Measurements from ENCODE around the gene ZC3H7A. TPM values are rescaled to one million over a fixed set of nuclear protein-coding genes. Genes with fewer than 3 reads are reported as not detected.

Gene ZC3H7A
- total RNA-seq, 1 donor from 2014 or later = 66.5 TPM

GRCh38 chr16:11719762-11720161 lies 77.3 kb downstream of the ZC3H7A start:
- no peak for TF ChIP-seq CTCF (conservative IDR thresholded peaks at IDR 0.05)
- no peak for DNase-seq (ENCODE audit: low read depth, low spot score)
- no peak overlapping the region for H3K4me3 Mint-ChIP-seq
- peak overlapping the region; percentile 40 for H3K27ac Mint-ChIP-seq (ENCODE audit: unreplicated experiment)
- peaks cover 13% of the 10 kb centered on the region for H3K4me1 Mint-ChIP-seq
- peaks cover 8% of the 10 kb centered on the region for H3K36me3 Mint-ChIP-seq (ENCODE audit: low read depth)
- no peaks in the 10 kb centered on the region for H3K27me3 Mint-ChIP-seq (ENCODE audit: low read depth)
- no peaks in the 10 kb centered on the region for H3K9me3 Mint-ChIP-seq

- H3K9me3 Mint-ChIP-seq = no peaks in the 10 kb centered on the region
- no peak overlapping the region for H3K27ac Mint-ChIP-seq (ENCODE audit: unreplicated experiment)
- no peaks in the 10 kb centered on the region for H3K27me3 Mint-ChIP-seq (ENCODE audit: low read depth)
- no peak for TF ChIP-seq CTCF (conservative IDR thresholded peaks at IDR 0.05)
- DNase-seq (ENCODE audit: low read depth, low spot score) = no peak
- peaks cover 17% of the 10 kb centered on the region for H3K4me1 Mint-ChIP-seq
- H3K4me3 Mint-ChIP-seq = no peak overlapping the region
- H3K36me3 Mint-ChIP-seq (ENCODE audit: low read depth) = peaks cover 11% of the 10 kb centered on the region
Observed at GRCh38 chr16:11719171-11719570, 77.9 kb downstream of the ZC3H7A start.

GRCh38 chr16:11717811-11718210 lies 79.2 kb downstream of the ZC3H7A start:
- DNase-seq (ENCODE audit: low read depth, low spot score) = no peak
- no peak for TF ChIP-seq CTCF (conservative IDR thresholded peaks at IDR 0.05)
- no peaks in the 10 kb centered on the region for H3K9me3 Mint-ChIP-seq
- peaks cover 17% of the 10 kb centered on the region for H3K4me1 Mint-ChIP-seq
- peaks cover 11% of the 10 kb centered on the region for H3K36me3 Mint-ChIP-seq (ENCODE audit: low read depth)
- no peak overlapping the region for H3K27ac Mint-ChIP-seq (ENCODE audit: unreplicated experiment)
- H3K4me3 Mint-ChIP-seq = no peak overlapping the region
- no peaks in the 10 kb centered on the region for H3K27me3 Mint-ChIP-seq (ENCODE audit: low read depth)

- Mint-ChIP-seq H3K27ac (ENCODE audit: unreplicated experiment) (no peak overlapping the region), H3K4me3 (no peak overlapping the region), H3K27me3 (ENCODE audit: low read depth) (no peaks in the 10 kb centered on the region), H3K4me1 (peaks cover 17% of the 10 kb centered on the region), H3K9me3 (no peaks in the 10 kb centered on the region), H3K36me3 (ENCODE audit: low read depth) (peaks cover 11% of the 10 kb centered on the region)
- TF ChIP-seq CTCF (conservative IDR thresholded peaks at IDR 0.05) = no peak
- DNase-seq (ENCODE audit: low read depth, low spot score) = no peak
Observed at GRCh38 chr16:11716336-11716735, 80.7 kb downstream of the ZC3H7A start.

- no peak overlapping the region for H3K4me3 Mint-ChIP-seq
- H3K27me3 Mint-ChIP-seq (ENCODE audit: low read depth) = no peaks in the 10 kb centered on the region
- no peak overlapping the region for H3K27ac Mint-ChIP-seq (ENCODE audit: unreplicated experiment)
- DNase-seq (ENCODE audit: low read depth, low spot score) = no peak
- peaks cover 11% of the 10 kb centered on the region for H3K36me3 Mint-ChIP-seq (ENCODE audit: low read depth)
- no peak for TF ChIP-seq CTCF (conservative IDR thresholded peaks at IDR 0.05)
- H3K4me1 Mint-ChIP-seq = peaks cover 17% of the 10 kb centered on the region
- no peaks in the 10 kb centered on the region for H3K9me3 Mint-ChIP-seq
Observed at GRCh38 chr16:11715246-11715947, 81.7 kb downstream of the ZC3H7A start.

Data from neural crest cell (in vitro differentiated cells).